ENCODE results near the gene MYCN. TPM values are rescaled to one million over a fixed set of nuclear protein-coding genes. Genes with fewer than 3 reads are reported as not detected.

The MYCN gene
- total RNA-seq, 1 experiment from 2014 or later = not detected

DNA sequence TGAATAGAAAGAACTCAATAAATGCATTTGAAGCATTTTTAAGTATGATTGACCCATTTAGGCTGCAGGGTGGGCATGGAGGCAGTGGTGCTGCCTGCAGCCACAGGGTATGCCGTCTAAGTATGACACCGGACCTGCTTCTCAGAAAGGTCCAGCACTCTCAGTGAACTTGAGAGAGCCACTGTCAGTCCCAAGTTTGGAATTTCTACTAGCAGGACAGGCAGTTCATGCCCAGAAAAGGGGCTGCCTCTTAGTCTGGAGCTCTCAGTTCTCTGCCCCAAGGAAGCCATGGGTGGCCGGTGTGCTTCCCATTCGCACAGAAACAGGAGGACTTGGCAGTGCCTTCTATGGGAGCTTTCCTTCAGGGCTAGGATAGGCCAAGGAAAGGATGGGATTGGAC is 24.0 kb upstream of the MYCN start:
- Histone ChIP-seq H3K9me3 (ENCODE audit: low read length) (no peaks in the 10 kb centered on the region), H3K4me1 (ENCODE audit: insufficient read depth, low read length) (no peaks in the 10 kb centered on the region), H3K27me3 (ENCODE audit: low read length) (no peaks in the 10 kb centered on the region), H2AFZ (ENCODE audit: low read length) (no peak overlapping the region), H3K79me2 (ENCODE audit: low read length) (no peaks in the 10 kb centered on the region), H4K20me1 (ENCODE audit: low read length) (no peaks in the 10 kb centered on the region), H3F3A (ENCODE audit: low read length, unreplicated experiment) (no peaks in the 10 kb centered on the region), H3K4me3 (ENCODE audit: low read length) (no peak overlapping the region), H3K9me2 (replicated peaks; ENCODE audit: low read length) (no peaks in the 10 kb centered on the region), H3K27ac (ENCODE audit: low read length) (no peak overlapping the region), H3K36me3 (ENCODE audit: low read depth, low read length) (no peaks in the 10 kb centered on the region), H3K9ac (ENCODE audit: low read length) (no peak overlapping the region), H3K4me2 (ENCODE audit: low read length) (no peak overlapping the region)
- CTCF ChIA-PET = no interaction called here
- DNase-seq = no peak
- no TSS peak for BruUV-seq (replicated peaks)
- intact Hi-C loops (cut with micrococcal nuclease) = no loop called here
- TF ChIP-seq, protein P1, sequence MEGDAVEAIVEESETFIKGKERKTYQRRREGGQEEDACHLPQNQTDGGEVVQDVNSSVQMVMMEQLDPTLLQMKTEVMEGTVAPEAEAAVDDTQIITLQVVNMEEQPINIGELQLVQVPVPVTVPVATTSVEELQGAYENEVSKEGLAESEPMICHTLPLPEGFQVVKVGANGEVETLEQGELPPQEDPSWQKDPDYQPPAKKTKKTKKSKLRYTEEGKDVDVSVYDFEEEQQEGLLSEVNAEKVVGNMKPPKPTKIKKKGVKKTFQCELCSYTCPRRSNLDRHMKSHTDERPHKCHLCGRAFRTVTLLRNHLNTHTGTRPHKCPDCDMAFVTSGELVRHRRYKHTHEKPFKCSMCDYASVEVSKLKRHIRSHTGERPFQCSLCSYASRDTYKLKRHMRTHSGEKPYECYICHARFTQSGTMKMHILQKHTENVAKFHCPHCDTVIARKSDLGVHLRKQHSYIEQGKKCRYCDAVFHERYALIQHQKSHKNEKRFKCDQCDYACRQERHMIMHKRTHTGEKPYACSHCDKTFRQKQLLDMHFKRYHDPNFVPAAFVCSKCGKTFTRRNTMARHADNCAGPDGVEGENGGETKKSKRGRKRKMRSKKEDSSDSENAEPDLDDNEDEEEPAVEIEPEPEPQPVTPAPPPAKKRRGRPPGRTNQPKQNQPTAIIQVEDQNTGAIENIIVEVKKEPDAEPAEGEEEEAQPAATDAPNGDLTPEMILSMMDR (conservative IDR thresholded peaks at IDR 0.05; ENCODE audit: low read depth, low read length) = no peak
- TF ChIP-seq EZH2 (IDR thresholded peaks at IDR 0.05; ENCODE audit: low read length, unreplicated experiment) (no peak), EZH2phosphoT487 (IDR thresholded peaks at IDR 0.05; ENCODE audit: borderline replicate concordance, low read length) (no peak)
- ATAC-seq = no peak
- POLR2A ChIA-PET (ENCODE audit: unreplicated experiment) = no interaction called here

DNA sequence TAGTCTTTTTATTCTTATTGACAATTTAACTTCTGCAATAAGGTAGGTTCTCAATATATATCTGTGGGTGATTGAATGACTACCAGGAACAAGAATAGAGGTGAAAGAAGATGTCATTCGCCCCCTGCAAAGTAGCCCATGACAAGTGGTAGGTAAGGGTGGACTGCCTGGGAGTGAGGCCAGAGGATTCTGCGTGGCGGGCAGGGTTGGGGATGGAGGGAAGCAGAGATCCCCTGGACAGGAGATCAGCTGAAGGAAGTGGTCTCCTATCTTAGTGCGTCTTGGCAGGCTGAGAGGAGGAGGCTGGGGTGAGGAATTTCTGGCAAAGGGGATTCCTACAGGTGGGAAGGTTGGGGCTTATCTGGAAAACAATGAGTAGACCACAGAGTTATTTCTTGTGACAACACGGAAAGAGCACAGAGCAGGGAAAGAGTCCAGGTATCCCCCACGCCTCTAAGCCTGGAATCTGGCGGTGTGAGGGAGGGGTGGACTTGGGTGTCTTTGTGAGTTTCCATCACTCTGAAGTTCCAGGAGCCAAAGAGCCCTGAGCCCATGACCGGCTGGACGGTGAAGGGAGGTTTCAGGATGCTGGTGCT is 21.5 kb upstream of the MYCN start:
- H3K4me2 ChIP-seq (ENCODE audit: low read length) = no peak overlapping the region
- no peaks in the 10 kb centered on the region for H3K79me2 ChIP-seq (ENCODE audit: low read length)
- no peaks in the 10 kb centered on the region for H3K9me2 ChIP-seq (replicated peaks; ENCODE audit: low read length)
- H3K4me3 ChIP-seq (ENCODE audit: low read length) = no peak overlapping the region
- H3K9me3 ChIP-seq (ENCODE audit: low read length) = no peaks in the 10 kb centered on the region
- BruUV-seq (replicated peaks) = no TSS peak
- no peaks in the 10 kb centered on the region for H3F3A ChIP-seq (ENCODE audit: low read length, unreplicated experiment)
- H3K27ac ChIP-seq (ENCODE audit: low read length) = no peak overlapping the region
- no peak overlapping the region for H3K9ac ChIP-seq (ENCODE audit: low read length)
- POLR2A ChIA-PET (ENCODE audit: unreplicated experiment) = no interaction called here
- CTCF ChIA-PET = no interaction called here
- H2AFZ ChIP-seq (ENCODE audit: low read length) = no peak overlapping the region
- no peak for TF ChIP-seq EZH2phosphoT487 (IDR thresholded peaks at IDR 0.05; ENCODE audit: borderline replicate concordance, low read length)
- no peak for TF ChIP-seq EZH2 (IDR thresholded peaks at IDR 0.05; ENCODE audit: low read length, unreplicated experiment)
- TF ChIP-seq, protein P1 (conservative IDR thresholded peaks at IDR 0.05; ENCODE audit: low read depth, low read length) = no peak
- ATAC-seq = no peak
- no peaks in the 10 kb centered on the region for H3K4me1 ChIP-seq (ENCODE audit: insufficient read depth, low read length)
- H4K20me1 ChIP-seq (ENCODE audit: low read length) = no peaks in the 10 kb centered on the region
- no peaks in the 10 kb centered on the region for H3K27me3 ChIP-seq (ENCODE audit: low read length)
- intact Hi-C loops (cut with micrococcal nuclease) = no loop called here
- no peaks in the 10 kb centered on the region for H3K36me3 ChIP-seq (ENCODE audit: low read depth, low read length)
- DNase-seq = no peak

DNA sequence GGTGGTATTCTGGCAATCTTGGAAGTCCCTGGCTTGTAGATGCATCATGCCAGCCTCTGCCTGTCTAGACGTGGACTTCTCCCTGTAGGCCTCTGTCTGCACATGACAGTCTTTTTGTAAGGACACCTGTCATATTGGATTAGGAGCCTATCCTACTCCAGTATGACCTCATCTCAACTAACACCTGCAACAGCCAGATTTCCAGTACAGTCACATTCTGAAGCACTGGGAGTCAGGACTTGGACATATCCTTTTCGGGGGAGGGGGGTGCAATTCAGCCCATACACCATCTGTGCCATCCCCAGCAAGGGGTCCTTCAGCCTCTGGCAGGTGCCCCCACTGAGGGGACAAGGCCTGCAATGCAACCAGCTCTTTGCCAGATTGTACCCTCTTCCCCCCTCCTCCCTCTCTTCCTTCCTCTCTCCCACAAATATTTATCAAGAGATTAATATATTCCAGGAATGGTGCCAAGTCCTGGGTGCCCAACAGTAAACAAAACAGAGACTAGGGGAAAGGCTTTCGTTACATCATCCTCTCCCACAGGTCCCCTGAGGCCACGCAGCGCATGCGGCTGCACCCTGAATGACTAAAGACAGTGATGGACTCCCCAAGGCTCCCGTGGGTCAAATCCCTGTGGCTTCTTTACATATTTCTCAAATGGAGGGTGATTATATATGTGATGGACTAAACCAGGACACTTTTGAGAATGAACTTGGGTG is 20.5 kb upstream of the MYCN start:
- no peak for ATAC-seq
- BruUV-seq (replicated peaks) = no TSS peak
- Histone ChIP-seq H3F3A (ENCODE audit: low read length, unreplicated experiment) (no peaks in the 10 kb centered on the region), H3K27ac (ENCODE audit: low read length) (no peak overlapping the region), H3K9ac (ENCODE audit: low read length) (no peak overlapping the region), H3K36me3 (ENCODE audit: low read depth, low read length) (no peaks in the 10 kb centered on the region), H3K4me1 (ENCODE audit: insufficient read depth, low read length) (no peaks in the 10 kb centered on the region), H2AFZ (ENCODE audit: low read length) (no peak overlapping the region), H3K9me3 (ENCODE audit: low read length) (no peaks in the 10 kb centered on the region), H4K20me1 (ENCODE audit: low read length) (no peaks in the 10 kb centered on the region), H3K4me3 (ENCODE audit: low read length) (no peak overlapping the region), H3K79me2 (ENCODE audit: low read length) (no peaks in the 10 kb centered on the region), H3K9me2 (replicated peaks; ENCODE audit: low read length) (no peaks in the 10 kb centered on the region), H3K4me2 (ENCODE audit: low read length) (no peak overlapping the region), H3K27me3 (ENCODE audit: low read length) (peaks cover 4% of the 10 kb centered on the region; the same call in 1 of the 2 replicates)
- intact Hi-C loops (cut with micrococcal nuclease) = no loop called here
- ChIA-PET CTCF (no interaction called here), POLR2A (ENCODE audit: unreplicated experiment) (no interaction called here)
- DNase-seq = peak; percentile 14
- no peak for TF ChIP-seq EZH2phosphoT487 (IDR thresholded peaks at IDR 0.05; ENCODE audit: borderline replicate concordance, low read length)
- TF ChIP-seq, protein P1 (conservative IDR thresholded peaks at IDR 0.05; ENCODE audit: low read depth, low read length) = no peak
- TF ChIP-seq EZH2 (IDR thresholded peaks at IDR 0.05; ENCODE audit: low read length, unreplicated experiment) = no peak

Data from PC-3 (cell line).